GM18867 (cell line): Measurements from ENCODE around the gene SLC25A43.

Source experiments
- ATAC-seq: cut with Tn5 transposase; IDR thresholded peaks from one replicate; pipeline ENCODE4 v1.9.1; 2021; ENCODE audit warnings: mild to moderate bottlenecking, moderate library complexity; ENCODE audit not compliant: unreplicated experiment

The SLC25A43 gene

DNA sequence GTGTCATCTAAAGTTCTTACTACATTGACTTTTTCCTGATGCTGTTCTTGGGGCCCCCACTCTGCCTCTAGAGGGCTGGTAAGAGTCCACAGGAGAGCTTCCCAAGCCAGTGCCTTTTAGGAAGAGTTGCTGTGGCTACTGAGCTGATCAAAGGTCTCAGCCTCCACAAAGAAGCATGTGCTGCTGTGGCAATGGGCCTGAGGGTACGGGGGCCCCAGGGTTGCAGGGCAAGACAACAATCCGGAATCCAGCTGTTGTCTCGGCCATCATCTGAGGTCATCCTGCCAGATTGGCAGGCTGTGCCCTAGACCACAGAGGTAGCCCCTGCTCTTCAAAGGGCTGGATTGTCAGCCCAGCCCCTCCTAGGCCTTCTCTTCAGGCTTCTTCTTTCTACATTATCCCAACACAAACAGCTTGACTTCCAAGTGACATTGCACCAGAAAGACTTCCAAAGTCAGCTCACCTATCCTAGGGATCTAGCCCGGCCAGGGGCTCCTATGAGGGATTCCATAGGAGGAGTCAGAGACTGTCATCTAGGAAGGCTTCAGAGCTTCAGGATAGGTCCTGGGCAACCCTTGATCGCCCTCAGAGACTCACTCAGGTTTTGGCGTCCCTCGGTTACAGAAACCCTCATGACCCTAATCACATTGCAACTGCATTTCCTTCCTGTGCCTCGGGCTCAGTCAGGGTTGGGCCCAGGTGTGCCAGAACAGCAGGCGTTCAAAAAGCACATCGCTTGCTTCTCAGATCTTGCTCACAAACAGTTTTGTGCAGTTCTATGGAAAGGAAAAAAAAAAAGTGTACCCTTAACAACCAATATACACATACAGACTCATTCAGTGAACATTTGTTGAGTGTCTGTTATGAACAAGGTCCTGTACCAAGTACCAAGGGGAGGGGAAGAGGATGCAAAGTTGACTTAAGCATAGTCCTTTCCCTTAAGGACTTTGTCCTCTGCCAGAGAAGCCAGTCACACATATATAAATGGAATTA is 96.9 kb downstream of the SLC25A43 start:
- no peak for ATAC-seq

DNA sequence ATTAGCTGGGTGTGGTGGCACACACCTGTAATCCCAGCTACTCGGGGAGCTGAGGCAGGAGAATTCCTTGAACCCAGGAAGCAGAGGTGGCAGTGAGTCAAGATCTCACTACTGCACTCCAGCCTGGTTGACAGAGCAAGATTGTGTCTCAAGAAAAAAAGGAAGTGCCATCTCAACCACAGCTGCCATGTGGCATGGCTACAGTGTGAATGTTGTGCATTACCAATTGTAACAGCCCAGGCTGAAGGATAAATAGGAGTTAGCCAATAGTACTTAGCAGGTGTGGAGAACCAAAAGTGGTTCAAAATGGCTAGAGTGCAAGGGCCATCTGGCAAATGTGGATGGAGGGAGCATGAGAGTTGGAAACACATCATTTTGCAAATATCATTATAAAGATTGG is 98.0 kb downstream of the SLC25A43 start:
- no peak for ATAC-seq

DNA sequence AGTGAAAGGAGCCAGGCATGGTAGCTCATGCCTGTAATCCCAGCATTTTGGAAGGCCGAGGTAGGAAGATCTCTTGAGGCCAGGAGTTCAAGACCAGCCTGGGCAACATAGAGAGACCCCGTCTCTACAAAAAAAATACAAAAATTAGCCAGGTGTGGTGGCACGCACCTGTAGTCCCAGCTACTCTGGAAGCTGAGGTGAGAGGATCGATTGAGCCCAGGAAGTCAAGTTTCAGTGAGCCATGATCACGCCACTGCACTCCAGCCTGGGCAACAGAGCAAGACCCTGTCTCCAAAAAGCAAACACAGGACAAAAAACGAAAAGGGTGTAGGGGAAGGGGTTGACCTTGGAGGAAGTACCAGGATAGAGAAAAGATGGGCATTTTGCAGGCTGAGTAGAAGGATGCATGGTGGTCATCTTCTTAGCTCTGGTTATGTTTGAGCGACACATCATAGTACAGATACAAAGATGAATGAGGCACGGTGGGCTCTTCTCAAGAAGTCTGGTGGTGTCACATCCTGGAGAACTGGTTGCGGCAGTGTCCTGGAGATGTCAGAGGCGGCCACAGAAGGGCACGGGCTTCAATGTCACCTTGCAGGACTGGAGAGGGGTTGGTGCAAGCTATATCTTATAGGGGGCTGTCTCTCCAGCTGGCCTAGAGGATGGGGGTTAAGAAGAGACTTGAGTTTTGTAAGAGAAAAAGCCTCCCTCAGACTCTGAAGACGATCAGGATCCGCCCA is 101.1 kb downstream of the SLC25A43 start:
- no peak for ATAC-seq

DNA sequence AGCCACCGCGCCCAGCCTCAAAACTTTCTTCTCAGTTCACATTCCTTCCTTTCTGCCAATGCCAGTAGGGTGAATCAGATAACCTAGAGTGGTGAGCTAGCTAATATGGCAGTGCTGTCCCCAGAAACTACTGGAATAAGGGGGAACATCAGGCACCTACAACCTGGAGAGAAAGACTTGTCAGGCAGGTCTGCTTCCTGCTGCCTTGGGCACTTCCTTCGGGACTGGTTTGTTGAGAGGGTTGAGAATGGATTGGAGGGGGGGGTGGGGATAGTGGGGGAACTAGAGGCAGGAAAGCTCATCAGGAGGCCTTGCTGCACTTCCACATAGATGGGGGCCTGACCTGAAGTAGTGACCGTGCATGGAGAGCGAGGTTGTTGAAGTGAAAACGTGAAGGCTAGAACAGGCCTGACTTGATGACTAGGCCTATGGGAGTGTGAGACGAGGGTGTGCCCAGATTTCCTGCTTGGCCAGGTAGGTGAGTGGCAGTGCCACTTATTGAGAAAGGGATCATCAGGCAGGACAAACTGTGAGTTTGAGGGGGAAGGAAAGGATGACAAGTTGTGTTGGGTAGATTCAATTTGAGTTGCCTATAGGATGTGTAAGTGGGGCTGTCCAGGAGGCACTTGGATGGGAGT is 102.5 kb downstream of the SLC25A43 start:
- ATAC-seq: no peak

DNA sequence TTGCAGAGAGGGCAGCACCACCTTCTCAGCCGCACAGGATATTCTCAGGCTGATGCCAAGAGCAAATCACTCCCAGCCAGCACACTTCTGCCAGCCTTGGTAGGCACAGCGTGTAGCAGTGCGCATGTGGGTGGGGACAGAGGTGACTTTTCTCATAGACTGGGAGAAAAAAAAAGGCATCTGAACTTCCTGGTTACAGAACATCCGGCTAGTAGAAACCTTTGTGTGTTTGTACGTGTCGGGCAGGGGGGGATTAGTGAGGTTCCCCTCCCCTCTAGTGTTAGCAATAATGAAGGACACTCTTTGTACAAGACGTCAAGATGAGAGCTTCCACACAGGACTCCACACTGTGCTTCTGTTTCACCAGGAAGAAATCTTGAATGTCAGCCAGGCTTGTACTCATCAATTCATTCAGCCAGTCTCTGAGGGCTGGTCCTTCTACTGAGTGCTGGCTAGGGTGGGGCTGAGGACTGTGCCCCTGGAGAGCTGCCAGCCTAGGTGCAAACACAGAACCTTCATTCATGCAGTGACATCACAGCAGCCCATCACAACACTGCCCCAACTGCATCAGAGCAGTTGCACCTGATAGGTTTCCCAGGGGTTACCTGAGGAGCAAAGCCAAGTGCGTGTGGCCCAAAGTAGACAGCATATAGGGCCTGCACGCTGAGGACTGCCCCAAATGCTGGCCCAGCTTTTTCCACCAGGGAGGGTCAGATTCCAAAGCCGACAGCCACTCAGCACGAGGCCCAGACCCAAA is 103.8 kb downstream of the SLC25A43 start:
- no peak for ATAC-seq

DNA sequence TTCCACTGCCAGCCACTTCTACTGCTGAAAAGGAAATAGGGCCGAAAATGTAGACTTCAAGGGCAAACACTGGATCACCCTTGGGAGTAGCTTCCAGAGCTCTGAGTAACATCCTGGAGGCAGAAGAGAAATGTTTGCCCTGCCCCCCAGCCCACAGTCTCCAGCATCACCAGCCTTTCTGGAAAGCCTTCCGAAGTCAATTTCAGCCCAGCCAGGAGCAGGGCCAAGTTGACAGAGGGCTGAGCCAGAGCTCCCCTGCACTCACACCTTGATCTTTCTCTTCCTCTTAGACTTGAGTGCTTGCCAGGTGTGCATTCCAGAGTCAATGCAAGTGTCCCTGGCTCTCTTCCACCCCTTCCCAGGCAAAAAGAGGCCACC is 104.3 kb downstream of the SLC25A43 start:
- no peak for ATAC-seq
